B cell (primary cell): Measurements from ENCODE around the gene ASB2. TPM values are rescaled to one million over a fixed set of nuclear protein-coding genes. Genes with fewer than 3 reads are reported as not detected.

Experiments used
- ATAC-seq: fragments of 200-7000 bp; cut with Tn5 transposase; one replicate; pipeline ENCODE4 v1.10.0; 2021; ENCODE audit warnings: low read depth, mild to moderate bottlenecking, moderate number of reproducible peaks, moderate library complexity
- CTCF ChIA-PET: fragments of 350-600 bp; sonication (Branson Sonifier 250); formaldehyde crosslinking; loops from one replicate; lab custom pipeline; 2021; ENCODE audit warnings: antibody characterized with exemption, inconsistent platforms; lab: Charles Lee
- POLR2A ChIA-PET: fragments of 350-600 bp; sonication (Branson Sonifier 250); formaldehyde crosslinking; loops from one replicate; lab custom pipeline; 2021; ENCODE audit warnings: antibody characterized with exemption; lab: Charles Lee
- DNase-seq: peaks from one replicate; pipeline ENCODE4 v3.0.0; 2013
- H2AFZ ChIP-seq: 2 replicates; pipeline ENCODE4 v1.6.1; 2012; ENCODE audit warnings: mild to moderate bottlenecking, low read depth, low read length; ENCODE audit not compliant: insufficient read depth, poor library complexity, severe bottlenecking
- H3K27ac ChIP-seq, 2 donors: 1 replicate in 1 of 2; 2 replicates in 1 of 2; pipeline ENCODE4 v1.5.1; 2012 to 2013; ENCODE audit warnings: low read length in 2 of 2, mild to moderate bottlenecking in 2 of 2, moderate library complexity in 1 of 2
- H3K27me3 ChIP-seq, 4 experiments: fragments of 200-600 bp in 1 of 4; sonication (generic) in 1 of 4; replicated peaks in 1 of 4; 1 replicate in 2 of 4; 2 replicates in 2 of 4; pipeline versions ENCODE4 v1.6.1 to v1.7.0; 2013 to 2016; ENCODE audit warnings: low read length in 3 of 4, mild to moderate bottlenecking in 2 of 4, mixed read lengths in 1 of 4, moderate library complexity in 1 of 4; ENCODE audit not compliant: insufficient read depth in 4 of 4, control insufficient read depth in 3 of 4; ENCODE audit errors: control extremely low read depth in 1 of 4
- H3K36me3 ChIP-seq, 2 experiments: replicated peaks in 1 of 2; 1 replicate in 1 of 2; 2 replicates in 1 of 2; pipeline versions ENCODE4 v1.6.1 to v1.7.1; 2013; ENCODE audit warnings: low read length in 1 of 2; ENCODE audit not compliant: insufficient read depth in 2 of 2, control insufficient read depth in 1 of 2; ENCODE audit errors: control extremely low read depth in 1 of 2, extremely low read depth in 1 of 2
- H3K4me1 ChIP-seq, 2 donors: fragments of 200-600 bp in 1 of 2; sonication (generic) in 1 of 2; 1 replicate in 1 of 2; 2 replicates in 1 of 2; pipeline versions ENCODE4 v1.5.1 to v1.6.1; 2013 to 2017; ENCODE audit warnings: low read length in 2 of 2; ENCODE audit not compliant: control insufficient read depth in 2 of 2, insufficient read depth in 2 of 2
- H3K4me2 ChIP-seq: replicated peaks from 2 replicates; pipeline ENCODE3; 2012; ENCODE audit warnings: mild to moderate bottlenecking, low read depth, low read length; ENCODE audit not compliant: poor library complexity, severe bottlenecking
- H3K4me3 ChIP-seq, 5 experiments: fragments of 200-600 bp in 1 of 5; sonication (generic) in 1 of 5; 1 replicate in 3 of 5; 2 replicates in 2 of 5; pipeline versions ENCODE4 v1.5.1 to v1.7.0; 2011 to 2016; ENCODE audit warnings: low read length in 4 of 5, mild to moderate bottlenecking in 4 of 5, low read depth in 2 of 5, control low read depth in 1 of 5, moderate library complexity in 1 of 5; ENCODE audit not compliant: insufficient read depth in 1 of 5; ENCODE audit errors: control extremely low read depth in 1 of 5, extremely low read depth in 1 of 5
- H3K79me2 ChIP-seq: fragments of 200-600 bp; sonication (generic); one replicate; pipeline ENCODE4 v1.6.0; 2016; ENCODE audit warnings: low read length; ENCODE audit not compliant: control insufficient read depth, insufficient read depth
- H3K9ac ChIP-seq: fragments of 200-600 bp; sonication (generic); 2 replicates; pipeline ENCODE4 v1.6.1; 2017; ENCODE audit warnings: mild to moderate bottlenecking, low read length, moderate library complexity
- H3K9me3 ChIP-seq, 3 donors: one replicate each; pipeline versions ENCODE4 v1.6.1 to v1.7.1; 2013; ENCODE audit warnings: low read length in 2 of 3; ENCODE audit not compliant: control insufficient read depth in 2 of 3, insufficient read depth in 1 of 3; ENCODE audit errors: control extremely low read depth in 1 of 3
- H4K20me1 ChIP-seq: 2 replicates; pipeline ENCODE4 v1.6.0; 2012; ENCODE audit warnings: mild to moderate bottlenecking, low read length; ENCODE audit not compliant: insufficient read depth, control insufficient read depth, poor library complexity, severe bottlenecking
- H3K27ac Mint-ChIP-seq: one replicate; pipeline ENCODE4 v1.8.0; 2021; ENCODE audit warnings: mixed read lengths
- H3K27me3 Mint-ChIP-seq: one replicate; pipeline ENCODE4 v1.8.0; 2021; ENCODE audit warnings: mixed read lengths
- H3K4me1 Mint-ChIP-seq: one replicate; pipeline ENCODE4 v1.8.0; 2021; ENCODE audit warnings: mixed read lengths
- H3K4me3 Mint-ChIP-seq: one replicate; pipeline ENCODE4 v1.8.0; 2021; ENCODE audit warnings: mixed read lengths
- H3K9me3 Mint-ChIP-seq: one replicate; pipeline ENCODE4 v1.8.0; 2022; ENCODE audit warnings: mixed read lengths; ENCODE audit not compliant: insufficient read depth
- CTCF ChIP-seq: fragments of 200-600 bp; IDR thresholded peaks from one replicate; pipeline ENCODE4 v1.8.0; 2022; ENCODE audit warnings: antibody characterized with exemption, mild to moderate bottlenecking
- EZH2 ChIP-seq: IDR thresholded peaks from 2 replicates; pipeline ENCODE4 v1.6.1; 2012; ENCODE audit warnings: borderline replicate concordance, low read depth, mild to moderate bottlenecking, moderate library complexity, low read length; ENCODE audit not compliant: insufficient read depth, poor library complexity, severe bottlenecking
- WGBS: methylation state at CpG from one replicate; pipeline ENCODE4 v1.1.5; 2013; ENCODE audit warnings: missing lambda C conversion rate; ENCODE audit not compliant: insufficient coverage; 5-methylcytosine and 5-hydroxymethylcytosine counted together
- intact Hi-C: fragments of 100-400 bp; cut with micrococcal nuclease; formaldehyde crosslinking; loops from one replicate; pipeline ENCODE4 v1.10.0; 2022
- polyA plus RNA-seq: library from polyadenylated mRNA; depleted of rRNA; stranded (reverse); fragments of >200 nt; gene quantifications from 2 replicates; pipeline ENCODE4 v1.2.3, GENCODE V29; 2012
- total RNA-seq, 2 donors: library from RNA; stranded (reverse); fragments of 120-200 nt in 1 of 2; gene quantifications; 1 replicate in 1 of 2; 2 replicates in 1 of 2; pipeline versions ENCODE4 v1.2.3 to v1.2.4, GENCODE V29; 2013 to 2022

The ASB2 gene
- total and polyA plus RNA-seq, 2 donors (not counting 1 experiment from before 2014, with no cell fraction given) = 1.5 to 2.7 TPM

DNA sequence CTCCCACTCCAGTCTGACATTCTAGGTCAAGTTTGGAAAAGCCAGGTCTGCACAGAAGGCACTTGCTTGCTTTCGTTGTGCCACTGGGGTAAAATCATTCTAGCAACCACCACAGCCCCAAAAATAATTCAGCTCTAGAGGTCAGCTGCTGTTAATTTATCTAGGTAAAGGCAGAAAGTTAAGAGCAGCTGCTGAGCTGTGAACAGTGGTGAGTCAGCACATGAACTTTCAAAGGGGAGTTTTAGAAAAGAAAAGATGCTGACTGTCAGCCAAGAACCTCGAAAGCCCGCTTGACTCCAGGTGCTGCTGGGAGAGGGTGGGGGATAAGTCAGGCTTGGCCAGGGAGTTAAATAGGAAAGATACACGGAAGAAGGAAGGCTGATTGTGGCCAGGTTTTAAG lies 33.4 kb upstream of the ASB2 start:
- intact Hi-C loops = no loop called here
- H3K4me3 ChIP-seq = no peak overlapping the region
- no peak overlapping the region for H2AFZ ChIP-seq
- TF ChIP-seq CTCF = no peak
- TF ChIP-seq EZH2 = no peak
- peaks cover 49% of the 10 kb centered on the region for H3K27me3 Mint-ChIP-seq
- DNase-seq (no peak), ATAC-seq (no peak)
- H3K9me3 ChIP-seq = no peaks in the 10 kb centered on the region
- no peak overlapping the region for H3K4me2 ChIP-seq
- H3K4me1 ChIP-seq = peaks cover 4 to 10% of the 10 kb centered on the region in 2 donors
- H3K4me3 Mint-ChIP-seq = no peak overlapping the region
- ChIA-PET CTCF (interaction anchor here (2.9 kb wide), 1 partner anchor 70 kb away, joined by 11 read pairs; no protein-coding TSS in a partner anchor), POLR2A (no interaction called here)
- H3K27ac Mint-ChIP-seq = no peak overlapping the region
- WGBS = 31% methylated on average over 3 of the region's 4 CpGs
- H3K9me3 Mint-ChIP-seq = no peaks in the 10 kb centered on the region
- H3K27ac ChIP-seq = no peak overlapping the region
- H3K36me3 ChIP-seq = no peaks in the 10 kb centered on the region
- no peaks in the 10 kb centered on the region for H4K20me1 ChIP-seq
- no peaks in the 10 kb centered on the region for H3K79me2 ChIP-seq
- H3K4me1 Mint-ChIP-seq = peaks cover 9% of the 10 kb centered on the region
- peaks cover 0 to 41% (median 7%) of the 10 kb centered on the region in 4 experiments for H3K27me3 ChIP-seq
- H3K9ac ChIP-seq = no peak overlapping the region

DNA sequence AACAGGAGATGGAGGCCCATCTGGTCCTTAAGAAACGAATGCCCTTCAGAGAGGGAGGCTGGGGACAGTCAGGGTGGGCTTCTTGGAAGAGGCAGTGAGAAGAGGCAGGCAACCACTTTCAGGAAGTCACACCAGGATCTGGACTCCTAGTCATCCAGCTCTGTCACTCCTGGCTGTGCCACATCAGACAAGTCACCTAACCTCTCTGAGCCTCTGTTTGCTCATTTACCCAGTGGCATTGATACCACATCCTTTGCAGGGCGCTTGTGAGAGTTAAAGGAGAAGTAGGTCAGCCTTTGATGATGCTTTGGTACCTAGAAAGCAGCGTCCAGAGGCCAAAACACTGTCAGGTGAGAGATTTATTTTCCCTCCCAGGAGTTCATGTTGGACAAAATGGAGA lies 31.9 kb upstream of the ASB2 start:
- WGBS = 62% methylated on average over 2 of the region's 3 CpGs
- POLR2A ChIA-PET = no interaction called here
- no peak overlapping the region for H2AFZ ChIP-seq
- no peaks in the 10 kb centered on the region for H3K79me2 ChIP-seq
- intact Hi-C loops = no loop called here
- Mint-ChIP-seq H3K27me3 (peaks cover 50% of the 10 kb centered on the region), H3K9me3 (no peaks in the 10 kb centered on the region), H3K4me1 (peaks cover 9% of the 10 kb centered on the region), H3K4me3 (no peak overlapping the region), H3K27ac (no peak overlapping the region)
- H3K9me3 ChIP-seq = no peaks in the 10 kb centered on the region
- no peaks in the 10 kb centered on the region for H3K36me3 ChIP-seq
- no peak overlapping the region for H3K4me3 ChIP-seq
- peaks cover 0 to 42% (median 8%) of the 10 kb centered on the region in 4 experiments for H3K27me3 ChIP-seq
- no peak overlapping the region for H3K4me2 ChIP-seq
- H3K9ac ChIP-seq = no peak overlapping the region
- H3K27ac ChIP-seq = no peak overlapping the region
- TF ChIP-seq EZH2 (no peak), CTCF (no peak)
- ATAC-seq (no peak), DNase-seq (no peak)
- H3K4me1 ChIP-seq = peaks cover 4 to 10% of the 10 kb centered on the region in 2 donors
- CTCF ChIA-PET = interaction anchor here (2.9 kb wide), 1 partner anchor 69 kb away, joined by 11 read pairs; no protein-coding TSS in a partner anchor
- H4K20me1 ChIP-seq = no peaks in the 10 kb centered on the region
